NCI-H1092 treated with DMSO at 0.1 percent for 48 hours (cell line): ENCODE results near the gene SRSF6.
"Not testable (repeated sequence)": the region's sequence is repeated elsewhere in the genome, so short reads cannot be mapped to it uniquely, and the experiment has no call there.

Experiments used
- DNase-seq: peaks from one replicate; lab custom pipeline; 2025; lab: John Stamatoyannopoulos, UW

The SRSF6 gene

DNA sequence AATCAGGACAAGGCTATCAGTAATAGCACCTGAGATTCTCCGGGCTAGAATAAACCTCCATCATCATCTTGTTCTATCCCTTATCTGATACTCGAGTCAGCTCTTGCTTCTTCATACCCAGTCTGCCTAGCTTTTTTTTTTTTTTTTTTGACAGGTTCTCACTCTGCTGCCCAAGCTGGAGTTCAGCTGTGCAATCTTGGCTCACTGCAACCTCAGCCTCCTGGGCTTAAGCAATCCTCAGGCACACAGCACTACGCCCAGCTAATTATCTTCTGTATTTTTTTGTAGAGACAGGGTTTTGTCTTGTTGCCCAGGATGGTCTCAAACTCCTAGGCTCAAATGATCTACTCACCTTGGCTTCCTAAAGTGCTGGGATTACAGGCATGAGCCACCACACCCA is 19.5 kb downstream of the SRSF6 start:
- DNase-seq, result no peak

DNA sequence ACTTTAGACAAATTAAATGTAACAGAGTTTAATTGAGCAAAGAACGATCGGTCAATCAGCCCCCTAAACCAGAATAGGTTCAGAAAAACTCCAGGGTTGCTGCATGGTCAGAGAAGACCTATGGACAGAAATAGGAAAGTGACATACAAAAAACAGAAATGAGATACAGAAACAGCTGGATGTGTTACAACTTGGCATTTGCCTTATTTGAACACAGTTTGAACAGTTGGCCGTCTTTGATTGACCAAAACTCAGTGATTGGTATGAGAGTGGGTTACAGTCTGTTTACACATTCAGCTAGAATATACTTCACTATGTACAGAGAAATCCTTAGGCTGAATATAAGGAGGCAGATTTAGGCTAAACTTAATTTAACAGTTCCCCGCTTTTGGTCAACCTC is 19.9 kb downstream of the SRSF6 start:
- DNase-seq, result no peak

DNA sequence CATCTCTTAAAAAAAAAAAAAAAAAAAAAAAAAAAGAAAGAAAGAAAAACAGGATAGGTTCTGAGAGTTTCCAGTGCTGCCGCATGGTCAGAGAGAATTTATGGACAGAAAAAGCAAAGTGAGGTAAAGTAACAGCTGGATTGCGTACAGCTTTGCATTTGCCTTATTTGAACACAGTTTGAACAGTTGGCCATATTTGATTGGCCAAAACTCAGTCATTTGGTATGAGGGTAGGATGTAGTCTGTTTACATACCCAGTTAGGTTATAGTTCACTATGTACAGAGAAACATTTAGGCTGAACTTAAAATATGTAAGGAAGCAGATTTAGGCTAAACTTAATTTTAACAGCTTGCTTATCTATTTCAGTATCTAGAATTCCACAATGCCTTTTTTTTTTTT is 32.3 kb downstream of the SRSF6 start:
- DNase-seq, result no peak

DNA sequence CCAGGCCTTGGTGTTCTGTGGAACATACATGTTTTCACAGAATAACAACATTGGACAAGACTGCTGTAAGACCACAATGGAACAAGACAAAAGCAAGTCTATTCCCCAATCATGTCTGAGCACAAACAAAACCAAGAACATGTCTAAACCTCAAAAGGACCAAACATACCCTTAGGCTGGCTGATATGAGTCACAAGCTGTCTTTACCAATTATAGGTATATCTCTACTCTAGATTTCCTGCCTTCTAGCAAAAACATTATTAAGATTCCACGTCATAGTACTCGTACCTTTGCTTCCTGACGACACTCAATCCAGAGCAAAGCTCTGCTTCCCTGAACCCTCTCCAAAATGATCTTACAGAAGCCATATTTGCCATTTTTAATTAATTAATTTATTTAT is 34.4 kb downstream of the SRSF6 start:
- no peak for DNase-seq

DNA sequence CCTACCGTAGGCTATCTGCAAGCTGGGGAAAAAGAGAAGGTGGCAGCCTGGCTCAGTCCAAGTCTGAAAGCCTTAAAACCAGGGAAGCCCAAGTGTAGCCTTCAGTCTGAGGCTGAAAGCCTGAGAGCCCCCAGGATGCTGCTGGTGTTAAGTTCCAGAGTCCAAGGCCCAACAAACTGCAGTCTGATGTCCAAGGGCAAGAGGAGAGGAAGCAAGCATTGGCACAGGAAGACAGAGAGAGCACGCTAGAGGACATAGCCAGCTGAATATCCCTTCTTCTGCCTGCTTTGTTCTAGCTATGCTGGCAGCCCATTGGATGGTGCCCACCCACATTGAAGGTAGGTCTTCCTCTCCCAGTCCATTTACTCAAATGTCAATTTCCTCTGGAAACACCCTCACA is 37.7 kb downstream of the SRSF6 start:
- DNase-seq, result no peak

DNA sequence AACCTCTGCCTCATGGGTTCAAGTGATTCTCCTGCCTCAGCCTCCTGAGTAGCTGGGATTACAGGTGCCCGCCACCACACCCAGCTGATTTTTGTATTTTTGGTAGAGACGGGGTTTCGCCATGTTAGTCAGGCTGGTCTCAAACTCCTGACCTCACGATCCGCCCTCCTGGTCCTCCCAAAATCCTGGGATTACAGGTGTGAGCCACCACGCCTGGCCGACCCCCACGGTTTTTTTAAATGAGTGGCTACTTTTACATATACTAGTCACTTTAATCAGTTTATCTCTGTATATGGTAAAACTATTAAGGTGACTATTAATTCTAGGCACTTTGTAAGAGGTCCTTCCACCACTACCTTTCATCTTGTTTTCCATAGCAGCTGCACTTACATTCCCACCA is 44.3 kb downstream of the SRSF6 start:
- not testable (repeated sequence) for DNase-seq

DNA sequence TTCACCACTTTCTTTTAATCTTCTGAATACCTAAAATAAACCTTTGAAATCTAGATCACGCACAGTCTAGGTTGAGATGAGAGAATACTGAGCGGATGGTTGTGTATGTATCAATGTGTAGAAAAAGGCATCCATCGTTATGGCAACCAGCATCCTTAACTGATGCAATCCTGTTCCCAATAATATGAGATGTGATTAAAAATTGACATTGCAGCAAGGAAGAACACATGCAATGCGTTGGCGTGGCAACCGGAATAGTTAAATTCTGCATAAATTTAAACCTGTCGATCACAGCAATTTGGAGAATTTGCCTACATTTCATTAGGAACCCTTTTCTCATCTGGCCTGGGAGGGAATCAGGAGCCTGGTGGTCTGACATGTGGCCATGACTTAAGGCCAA is 48.5 kb downstream of the SRSF6 start:
- DNase-seq, result no peak

DNA sequence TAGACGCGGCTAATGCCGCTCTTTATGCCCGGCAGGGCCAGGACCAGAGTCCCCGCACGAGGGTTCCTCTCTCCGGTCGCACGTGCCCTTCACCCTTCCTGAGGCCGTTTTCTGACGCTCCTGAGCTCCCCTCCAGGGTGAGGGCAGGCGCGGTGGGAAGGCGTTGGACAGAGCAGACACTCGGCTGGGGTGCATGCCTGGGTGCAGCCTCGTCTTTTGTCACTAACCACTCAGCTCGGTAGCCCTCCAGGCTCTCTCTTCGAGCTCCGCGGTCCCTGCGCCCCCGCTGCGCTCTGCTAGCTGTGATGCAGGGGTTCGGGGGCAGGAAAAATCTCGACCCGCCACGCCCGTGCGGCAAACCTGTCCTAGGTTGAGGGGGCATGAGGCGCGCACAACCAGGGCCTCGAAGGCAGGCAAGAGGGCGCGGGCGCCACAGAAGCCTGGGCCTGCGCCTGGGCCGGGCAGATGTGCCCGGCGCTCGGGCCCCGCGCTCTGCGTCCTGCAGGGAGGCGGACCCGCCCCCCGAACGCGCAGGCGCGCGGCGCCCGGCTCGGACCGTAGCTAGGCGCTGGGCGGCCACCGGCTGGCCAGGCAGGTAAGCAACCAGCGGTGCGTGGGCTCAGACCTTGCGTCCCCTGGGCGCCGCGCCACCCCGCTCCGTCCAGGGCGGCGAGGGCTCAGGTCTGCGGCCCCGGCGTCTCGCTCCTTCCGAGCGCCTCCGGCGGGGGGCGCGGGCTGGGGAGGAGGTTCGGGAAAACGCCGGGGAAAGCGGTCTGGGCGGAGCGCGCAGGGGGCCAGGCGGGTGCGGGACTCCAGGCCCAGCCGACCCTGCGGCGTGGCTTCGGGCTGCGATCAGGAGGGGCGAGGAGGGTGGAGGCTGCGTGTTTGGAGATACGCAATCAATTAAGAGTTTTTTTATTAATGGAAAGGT is 49.7 kb downstream of the SRSF6 start, which contains the start of gene L3MBTL1:
TSS of gene L3MBTL1 (plus strand) at position 548 of the 931 bp plus-strand sequence. CDS start 5,807 bp downstream, outside the sequence.
- peak; percentile 31 for DNase-seq

DNA sequence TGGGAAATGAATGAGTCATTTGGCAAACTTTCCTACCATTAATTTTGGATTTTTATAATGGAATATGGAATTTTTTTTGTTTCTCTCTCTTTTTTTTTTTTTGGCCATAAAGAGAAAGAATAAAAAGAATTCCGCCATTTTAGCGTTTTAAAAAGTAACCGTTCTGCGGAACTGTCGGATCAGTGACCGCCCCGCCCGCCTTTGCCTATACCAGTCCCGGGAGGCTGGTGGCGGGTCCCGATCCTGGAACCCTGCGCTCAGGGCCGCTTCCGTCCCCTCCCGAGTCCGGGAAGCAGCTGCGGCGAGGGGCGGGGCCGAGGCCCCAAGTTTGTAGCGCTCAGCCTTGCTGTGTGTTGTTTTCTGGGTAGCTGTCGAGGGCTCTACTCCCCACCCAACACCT is 50.4 kb downstream of the SRSF6 start:
- DNase-seq, result no peak

DNA sequence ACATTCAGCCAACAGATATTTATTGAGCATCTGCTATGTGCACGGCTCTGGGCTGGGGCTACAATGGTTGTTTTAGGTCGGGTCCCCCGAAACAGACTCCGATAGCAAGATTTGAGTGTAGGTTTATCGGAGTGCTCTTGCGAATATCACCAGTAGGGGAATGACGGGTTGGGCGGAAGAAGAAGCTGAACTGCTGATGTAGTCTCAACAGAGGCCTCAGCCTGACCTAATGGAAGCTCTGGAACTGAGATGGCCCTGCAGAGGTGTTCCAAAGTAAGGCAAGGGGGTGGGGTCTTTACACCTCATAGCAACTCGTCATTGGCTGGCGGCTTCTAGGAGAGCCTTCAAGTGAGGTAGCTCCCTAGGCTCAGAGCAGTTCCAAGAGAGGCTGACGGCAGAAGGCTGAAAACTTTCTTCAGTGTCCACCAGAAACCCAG is 50.9 kb downstream of the SRSF6 start:
- no peak for DNase-seq

DNA sequence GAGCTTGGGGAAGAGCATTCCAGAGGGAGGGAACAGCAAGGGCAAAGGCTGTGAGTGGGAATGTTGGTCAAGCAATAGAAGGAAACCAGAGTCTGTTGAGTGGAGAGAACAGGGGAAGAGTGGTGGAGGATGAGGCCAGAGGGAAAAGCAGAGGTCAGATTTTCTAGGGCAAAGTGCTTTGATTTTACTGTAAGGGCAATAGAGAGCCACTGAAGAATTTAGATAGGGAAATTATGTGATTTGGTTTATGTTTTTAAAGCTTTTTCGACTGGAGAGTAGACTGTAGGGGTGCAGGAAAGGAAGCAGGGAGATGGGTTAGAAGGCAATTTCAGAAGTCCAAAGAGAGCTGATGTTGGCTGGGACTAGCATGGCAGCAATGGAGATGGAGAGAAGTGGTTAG is 54.2 kb downstream of the SRSF6 start:
- no peak for DNase-seq

DNA sequence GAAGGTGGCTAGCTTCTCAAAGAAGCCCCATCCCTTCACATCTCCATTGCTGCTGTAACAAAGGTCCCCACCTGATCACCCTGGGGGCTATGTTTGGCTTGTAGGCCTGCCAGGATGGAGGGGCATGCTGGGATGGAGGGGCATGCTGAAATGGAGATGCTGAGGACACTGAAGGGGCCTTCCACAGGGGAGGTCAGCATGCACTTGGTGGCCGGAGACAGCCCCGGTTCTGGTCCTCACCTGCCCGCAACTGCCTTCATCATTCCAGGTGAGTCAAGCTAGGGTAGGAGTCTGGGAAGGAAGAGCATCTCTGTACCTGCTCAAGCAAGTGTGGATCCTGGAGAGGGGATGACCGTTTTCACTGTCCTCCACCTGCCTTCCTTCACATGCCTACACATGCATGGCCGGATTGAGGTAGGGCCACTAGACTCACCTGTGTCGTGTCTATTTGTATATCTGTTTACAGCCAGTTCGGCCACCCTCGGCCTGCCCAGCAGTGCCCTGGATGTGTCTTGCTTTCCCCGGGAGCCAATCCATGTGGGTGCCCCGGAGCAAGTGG is 55.8 kb downstream of the SRSF6 start:
- no peak for DNase-seq
